ENCODE data around the gene CDCA5. TPM values are rescaled to one million over a fixed set of nuclear protein-coding genes. Genes with fewer than 3 reads are reported as not detected.
A peak's percentile ranks its signal among the peaks of the same experiment; 100 is the strongest.

The CDCA5 gene
- total RNA-seq, 1 experiment from 2014 or later = 72.1 TPM

DNA sequence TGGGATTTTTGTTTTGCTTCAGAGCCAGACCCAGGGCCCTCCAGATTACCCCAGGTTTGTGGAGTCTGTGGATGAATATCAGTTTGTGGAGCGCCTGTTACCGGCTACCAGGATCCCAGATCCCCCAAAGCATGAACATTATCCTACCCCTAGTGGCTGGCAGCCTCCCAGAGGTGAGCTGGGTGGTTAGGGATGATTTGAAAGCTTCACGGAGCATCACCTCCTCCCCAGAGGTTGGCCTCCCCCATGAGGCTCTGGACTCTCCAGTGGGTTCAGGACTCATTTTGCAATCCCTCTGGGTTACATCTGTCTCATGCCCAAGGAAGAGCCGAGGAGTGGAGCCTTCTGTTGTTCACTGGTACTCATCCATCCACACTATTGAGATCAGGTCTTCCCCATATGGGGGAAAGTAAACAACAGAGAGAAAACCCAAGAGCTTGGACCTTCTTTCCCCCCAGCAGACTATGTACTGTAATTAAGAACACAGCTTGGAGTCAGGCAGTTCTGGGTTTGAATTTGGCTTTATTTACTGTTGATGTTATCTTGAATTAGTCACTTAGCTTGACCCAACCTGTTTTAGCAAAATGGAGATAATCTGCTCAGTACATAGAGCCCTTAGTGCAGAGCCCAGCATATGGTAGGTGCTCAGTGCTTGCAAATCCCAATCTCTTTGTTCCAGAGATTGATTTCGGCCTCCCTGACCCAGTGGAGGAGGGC is 40.8 kb upstream of the CDCA5 start:
- DNase-seq (ENCODE audit: low read depth, low spot score) (no peak), ATAC-seq (no peak)
- Histone ChIP-seq H3K27ac (ENCODE audit: low read depth, low read length) (no peak overlapping the region), H3K9me2 (ENCODE audit: insufficient read depth) (no peaks in the 10 kb centered on the region), H3K9ac (ENCODE audit: low read length) (no peak overlapping the region), H3K9me3 (ENCODE audit: control insufficient read depth in 1 of 2, insufficient read depth in 1 of 2, low read depth in 1 of 2, low read length in 2 of 2) (no peaks in the 10 kb centered on the region), H3K36me3 (ENCODE audit: control insufficient read depth in 1 of 2, insufficient read depth in 2 of 2, low read length in 2 of 2) (peaks cover 25 to 62% of the 10 kb centered on the region in 2 experiments), H3K79me2 (ENCODE audit: insufficient read depth, low read length) (peaks cover 58% of the 10 kb centered on the region), H2AFZ (ENCODE audit: low read depth, low read length, poor library complexity, severe bottlenecking) (no peak overlapping the region), H3K4me1 (ENCODE audit: control insufficient read depth in 1 of 2, insufficient read depth in 2 of 2, low read length in 2 of 2) (peaks cover 9 to 19% of the 10 kb centered on the region in 2 experiments; a peak in 3 of 4 replicates), H4K20me1 (ENCODE audit: insufficient read depth) (no peaks in the 10 kb centered on the region; the same call in 1 of the 2 replicates), H3K4me3 (replicated peaks in 1 of 2; ENCODE audit: low read depth in 1 of 2, low read length in 2 of 2) (no peak overlapping the region), H3K4me2 (ENCODE audit: low read length) (peak overlapping the region; percentile 91; the same call in 1 of the 2 replicates), H3K27me3 (ENCODE audit: insufficient read depth, low read length) (no peaks in the 10 kb centered on the region)
- RAD21 ChIA-PET (ENCODE audit: low non-redundant PET in 1 of 2, low total read pairs in 2 of 2, uncharacterized antibody in 2 of 2, unreplicated experiment in 2 of 2) = interaction anchor here in 1 of 2 experiments (0.8 kb wide), 1 partner anchor 57 kb away, joined by 3 read pairs; the partner anchor contains the start of gene CAPN1
- TF ChIP-seq SP1 (IDR thresholded peaks at IDR 0.05; ENCODE audit: low read depth) (no peak), YY1 (IDR thresholded peaks at IDR 0.05; ENCODE audit: extremely low read depth, insufficient replicate concordance, low read depth, low read length) (no peak), FOSL1 (IDR thresholded peaks at IDR 0.05; ENCODE audit: low read depth) (no peak), RAD21 (IDR thresholded peaks at IDR 0.05; ENCODE audit: low read depth) (no peak), TCF7L2 (IDR thresholded peaks at IDR 0.05; ENCODE audit: borderline replicate concordance, extremely low read depth, insufficient read depth, insufficient read length) (no peak), SRF (IDR thresholded peaks at IDR 0.05; ENCODE audit: low read depth) (no peak), EGR1 (IDR thresholded peaks at IDR 0.05; ENCODE audit: low read depth) (no peak), CEBPB (IDR thresholded peaks at IDR 0.05; ENCODE audit: low read depth) (no peak), POLR2AphosphoS5 (IDR thresholded peaks at IDR 0.05; ENCODE audit: low read depth, low read length) (no peak), SIN3A (IDR thresholded peaks at IDR 0.05; ENCODE audit: low read depth) (no peak), CBX3 (IDR thresholded peaks at IDR 0.05; ENCODE audit: low read depth) (no peak), ATF3 (IDR thresholded peaks at IDR 0.05) (no peak), ZNF274 (IDR thresholded peaks at IDR 0.05; ENCODE audit: low read depth, low read length) (no peak), POLR2A (IDR thresholded peaks at IDR 0.05; ENCODE audit: borderline replicate concordance, extremely low read depth, insufficient read depth, insufficient read length) (no peak)
- TF ChIP-seq, protein P1, sequence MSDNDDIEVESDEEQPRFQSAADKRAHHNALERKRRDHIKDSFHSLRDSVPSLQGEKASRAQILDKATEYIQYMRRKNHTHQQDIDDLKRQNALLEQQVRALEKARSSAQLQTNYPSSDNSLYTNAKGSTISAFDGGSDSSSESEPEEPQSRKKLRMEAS (IDR thresholded peaks at IDR 0.05) = no peak
- CTCF ChIA-PET = no interaction called here
- intact Hi-C loops (cut with micrococcal nuclease) = no loop called here
- BruUV-seq (replicated peaks) = TSS peak; percentile 21
- POLR2A ChIA-PET = interaction anchor here (1.2 to 1.3 kb wide), 2 partner anchors 13 to 45 kb away, joined by 3 to 6 read pairs; partner anchors contain the start of genes SPDYC and TM7SF2
